Hepatocyte (in vitro differentiated cells): ENCODE measurements around the gene ZKSCAN1. TPM values are rescaled to one million over a fixed set of nuclear protein-coding genes. Genes with fewer than 3 reads are reported as not detected.

Source experiments
- DNase-seq: peaks from one replicate; pipeline ENCODE4 v3.0.0-alpha.2; 2016; ENCODE audit warnings: low spot score
- H2AFZ ChIP-seq: fragments of 200-600 bp; sonication (generic); 2 replicates; pipeline ENCODE4 v1.6.0; 2016; ENCODE audit warnings: antibody characterized with exemption, mild to moderate bottlenecking
- H3K27ac ChIP-seq: fragments of 200-600 bp; sonication (generic); 2 replicates; pipeline ENCODE4 v1.5.1; 2016; ENCODE audit warnings: mild to moderate bottlenecking
- H3K27me3 ChIP-seq: fragments of 200-600 bp; sonication (generic); 2 replicates; pipeline ENCODE4 v1.6.1; 2016
- H3K36me3 ChIP-seq: fragments of 200-600 bp; sonication (generic); replicated peaks from 2 replicates; pipeline ENCODE4 v1.5.1; 2016; ENCODE audit warnings: low read depth; ENCODE audit not compliant: insufficient read depth
- H3K4me1 ChIP-seq: fragments of 200-600 bp; sonication (generic); 2 replicates; pipeline ENCODE4 v1.5.1; 2016; ENCODE audit warnings: mild to moderate bottlenecking, moderate library complexity; ENCODE audit not compliant: insufficient read depth
- H3K4me2 ChIP-seq: fragments of 200-600 bp; sonication (generic); 2 replicates; pipeline ENCODE4 v1.6.0; 2016
- H3K4me3 ChIP-seq: fragments of 200-600 bp; sonication (generic); 2 replicates; pipeline ENCODE4 v1.5.1; 2016; ENCODE audit warnings: mild to moderate bottlenecking
- H3K79me2 ChIP-seq: fragments of 200-600 bp; sonication (generic); 2 replicates; pipeline ENCODE4 v1.6.0; 2017; ENCODE audit warnings: mild to moderate bottlenecking
- H3K9me2 ChIP-seq: fragments of 200-600 bp; sonication (generic); replicated peaks from 2 replicates; pipeline ENCODE4 v1.6.0; 2017; ENCODE audit warnings: mild to moderate bottlenecking; ENCODE audit not compliant: insufficient read depth
- H3K9me3 ChIP-seq: fragments of 200-600 bp; sonication (generic); 2 replicates; pipeline ENCODE4 v1.5.1; 2016; ENCODE audit warnings: low read depth, mild to moderate bottlenecking
- H4K20me1 ChIP-seq: fragments of 200-600 bp; sonication (generic); 2 replicates; pipeline ENCODE4 v1.6.0; 2016; ENCODE audit warnings: mild to moderate bottlenecking; ENCODE audit not compliant: insufficient read depth, poor library complexity, severe bottlenecking
- CTCF ChIP-seq: fragments of 200-600 bp; sonication (generic); IDR thresholded peaks from 2 replicates; pipeline ENCODE4 v1.5.1; 2016; ENCODE audit warnings: antibody characterized with exemption, mild to moderate bottlenecking; ENCODE audit not compliant: poor library complexity
- EZH2 ChIP-seq: fragments of 200-600 bp; sonication (generic); IDR thresholded peaks from 2 replicates; pipeline ENCODE4 v1.6.1; 2016; ENCODE audit warnings: antibody characterized with exemption, mild to moderate bottlenecking, borderline replicate concordance
- EZH2phosphoT487 ChIP-seq: fragments of 200-600 bp; sonication (generic); IDR thresholded peaks from one replicate; pipeline ENCODE4 v1.6.1; 2018; ENCODE audit warnings: antibody characterized with exemption, mild to moderate bottlenecking, low read depth, moderate library complexity; ENCODE audit not compliant: unreplicated experiment, severe bottlenecking
- WGBS: methylation state at CpG from one replicate; pipeline ENCODE4 v1.1.6; 2016; ENCODE audit warnings: low lambda C conversion rate; ENCODE audit errors: missing lambda C conversion rate; 5-methylcytosine and 5-hydroxymethylcytosine counted together
- polyA plus RNA-seq: library from polyadenylated mRNA; unstranded; fragments of >200 nt; fragmentation: Nextera tagmentation; extraction: Ambion mirVana; gene quantifications from 2 replicates; pipeline ENCODE4 v1.2.1, GENCODE V29; 2016
- total RNA-seq: library from RNA; depleted of rRNA; stranded (reverse); fragments of >200 nt; gene quantifications from 2 replicates; pipeline ENCODE4 v1.2.3, GENCODE V29; 2014

ZKSCAN1 gene
- total and polyA plus RNA-seq, 2 experiments from 2014 or later: 27.0 to 44.0 TPM

GRCh38 chr7:99994819-99995218 lies 20.6 kb upstream of the ZKSCAN1 start:
- DNase-seq: no peak
- Histone ChIP-seq H3K9me3 (no peaks in the 10 kb centered on the region), H3K27ac (no peak overlapping the region), H3K4me3 (no peak overlapping the region), H3K9me2 (no peaks in the 10 kb centered on the region), H3K36me3 (no peaks in the 10 kb centered on the region), H3K27me3 (no peaks in the 10 kb centered on the region), H2AFZ (peak overlapping the region; percentile 23), H3K4me1 (peaks cover 14% of the 10 kb centered on the region), H3K79me2 (no peaks in the 10 kb centered on the region), H3K4me2 (no peak overlapping the region), H4K20me1 (no peaks in the 10 kb centered on the region)
- 83% methylated on average over 8 of the region's 8 CpGs for WGBS
- no peak for TF ChIP-seq EZH2phosphoT487
- no peak for TF ChIP-seq EZH2
- no peak for TF ChIP-seq CTCF

GRCh38 chr7:99996755-99997544 lies 18.4 kb upstream of the ZKSCAN1 start:
- H3K4me3 ChIP-seq: no peak overlapping the region
- no peaks in the 10 kb centered on the region for H3K36me3 ChIP-seq
- H3K9me2 ChIP-seq: no peaks in the 10 kb centered on the region
- no peaks in the 10 kb centered on the region for H3K27me3 ChIP-seq
- 85% methylated on average over 15 of the region's 15 CpGs for WGBS
- peak overlapping the region; percentile 85 for H3K27ac ChIP-seq
- H3K4me1 ChIP-seq: peaks cover 14% of the 10 kb centered on the region
- no peaks in the 10 kb centered on the region for H4K20me1 ChIP-seq
- TF ChIP-seq EZH2 (no peak), CTCF (no peak), EZH2phosphoT487 (no peak)
- no peaks in the 10 kb centered on the region for H3K9me3 ChIP-seq
- H3K4me2 ChIP-seq: peak overlapping the region; percentile 73
- no peak for DNase-seq
- H2AFZ ChIP-seq: peak overlapping the region; percentile 85
- H3K79me2 ChIP-seq: no peaks in the 10 kb centered on the region

GRCh38 chr7:99997545-99998137 lies 17.8 kb upstream of the ZKSCAN1 start:
- no peaks in the 10 kb centered on the region for H3K9me2 ChIP-seq
- TF ChIP-seq EZH2phosphoT487: no peak
- TF ChIP-seq EZH2: no peak
- TF ChIP-seq CTCF: no peak
- peak overlapping the region; percentile 85 for H2AFZ ChIP-seq
- 36% methylated on average over 34 of the region's 35 CpGs for WGBS
- H3K4me1 ChIP-seq: peaks cover 14% of the 10 kb centered on the region
- peak overlapping the region; percentile 85 for H3K27ac ChIP-seq
- H3K79me2 ChIP-seq: no peaks in the 10 kb centered on the region
- peak overlapping the region; percentile 73 for H3K4me2 ChIP-seq
- no peaks in the 10 kb centered on the region for H3K36me3 ChIP-seq
- DNase-seq: peak; percentile 59
- no peaks in the 10 kb centered on the region for H3K27me3 ChIP-seq
- H4K20me1 ChIP-seq: no peaks in the 10 kb centered on the region
- H3K9me3 ChIP-seq: no peaks in the 10 kb centered on the region
- no peak overlapping the region for H3K4me3 ChIP-seq
